ENCODE measurements around the gene GOSR2.
"Not testable (repeated sequence)": the region's sequence is repeated elsewhere in the genome, so short reads cannot be mapped to it uniquely, and the experiment has no call there.

Gene GOSR2

DNA sequence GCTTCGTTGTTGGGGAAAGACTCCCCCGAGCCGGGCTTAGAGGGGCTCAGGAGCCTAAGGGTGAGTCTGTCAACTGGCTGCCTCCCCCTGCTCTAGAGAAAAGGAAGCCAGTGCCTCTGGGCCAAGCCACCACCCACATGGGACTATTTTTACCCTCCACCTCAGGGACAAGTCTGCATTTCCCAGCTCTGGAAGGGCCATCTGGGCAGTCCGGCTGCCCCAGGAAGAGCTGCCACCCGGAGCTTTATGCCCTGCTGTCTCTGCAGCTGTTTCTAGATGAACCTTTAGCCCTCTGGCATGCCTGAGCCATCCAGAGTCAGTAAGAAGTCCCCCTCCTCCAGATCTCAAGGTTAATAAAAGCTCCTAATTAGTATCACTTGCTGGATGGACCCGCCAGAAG, 61.4 kb downstream of the GOSR2 start:
- in situ Hi-C loops (cut with HindIII; ENCODE audit: low sequenced_read_pairs), result no loop called here

GRCh38 chr17:46984892-46985291, 61.9 kb downstream of the GOSR2 start:
- in situ Hi-C loops (cut with HindIII; ENCODE audit: low sequenced_read_pairs), result no loop called here

- in situ Hi-C loops (cut with HindIII; ENCODE audit: low sequenced_read_pairs), result no loop called here
Measured at GRCh38 chr17:46986366-46986765, 63.4 kb downstream of the GOSR2 start.

- in situ Hi-C loops (cut with HindIII; ENCODE audit: low sequenced_read_pairs), result not testable (repeated sequence)
Measured at GRCh38 chr17:46987927-46988326, 65.0 kb downstream of the GOSR2 start.

GRCh38 chr17:46989637-46990431, 66.9 kb downstream of the GOSR2 start:
- in situ Hi-C loops (cut with HindIII; ENCODE audit: low sequenced_read_pairs), result no loop called here

DNA sequence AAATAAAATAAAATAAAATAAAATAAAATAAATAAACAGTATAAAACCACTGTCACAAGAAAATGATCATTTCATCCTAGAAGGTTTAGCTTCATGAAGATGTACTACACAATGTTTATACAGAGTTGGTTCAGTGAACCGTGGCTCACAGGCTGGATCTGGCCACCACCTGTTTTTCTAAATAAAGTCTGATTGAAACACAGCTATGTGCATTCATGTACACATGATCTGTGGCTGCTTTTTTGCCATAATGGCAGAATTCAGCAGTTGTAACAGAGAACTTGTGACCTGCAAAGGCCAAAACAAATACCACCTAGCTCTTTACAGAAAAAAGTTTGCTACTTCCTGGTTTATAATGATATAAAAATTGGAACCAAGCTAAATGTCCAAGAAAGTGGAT, 68.7 kb downstream of the GOSR2 start:
- in situ Hi-C loops (cut with HindIII; ENCODE audit: low sequenced_read_pairs), result no loop called here
